HG02623 (cell line): ENCODE results near the gene CDK12.

ENCODE experiments used
- ATAC-seq: cut with Tn5 transposase; IDR thresholded peaks from one replicate; pipeline ENCODE4 v1.9.1; 2021; ENCODE audit warnings: moderate library complexity; ENCODE audit not compliant: unreplicated experiment

Gene CDK12

DNA sequence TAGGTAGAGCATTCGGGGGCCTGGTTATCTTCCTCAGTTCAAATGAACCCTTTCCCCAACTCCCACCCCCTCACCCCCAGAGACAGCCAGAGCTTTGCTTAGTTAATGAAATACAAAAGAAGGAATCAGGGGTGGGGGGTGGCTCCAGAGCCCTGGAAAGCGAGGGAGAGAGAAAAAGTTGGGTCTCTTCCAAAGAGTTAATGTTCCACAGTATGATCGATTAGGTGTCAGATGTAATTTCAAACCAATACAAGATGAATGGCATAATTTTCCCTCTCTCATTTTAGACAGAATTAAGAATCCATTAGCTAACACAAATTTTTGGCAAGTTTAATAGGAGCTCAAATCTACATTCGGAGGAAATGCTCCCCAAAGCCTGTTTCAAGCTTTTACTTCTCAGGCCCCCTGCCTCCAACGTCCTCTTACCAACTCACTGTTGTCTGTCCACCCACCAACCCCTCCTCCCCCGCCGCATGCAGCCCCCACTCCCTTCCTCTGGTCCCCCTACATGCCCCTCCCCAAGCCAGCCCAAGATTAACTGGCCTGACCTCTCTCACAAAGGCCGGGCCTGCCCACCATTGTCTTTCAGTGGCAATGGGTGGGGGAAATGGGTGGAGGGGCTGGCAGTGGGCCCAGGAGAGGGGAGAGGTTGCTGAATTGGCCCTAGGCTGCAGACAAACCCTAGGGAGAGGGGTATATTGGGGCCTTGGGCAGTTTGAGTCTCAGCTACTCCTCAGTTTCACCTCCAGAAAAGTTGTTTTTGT lies 118.2 kb downstream of the CDK12 start:
- no peak for ATAC-seq

DNA sequence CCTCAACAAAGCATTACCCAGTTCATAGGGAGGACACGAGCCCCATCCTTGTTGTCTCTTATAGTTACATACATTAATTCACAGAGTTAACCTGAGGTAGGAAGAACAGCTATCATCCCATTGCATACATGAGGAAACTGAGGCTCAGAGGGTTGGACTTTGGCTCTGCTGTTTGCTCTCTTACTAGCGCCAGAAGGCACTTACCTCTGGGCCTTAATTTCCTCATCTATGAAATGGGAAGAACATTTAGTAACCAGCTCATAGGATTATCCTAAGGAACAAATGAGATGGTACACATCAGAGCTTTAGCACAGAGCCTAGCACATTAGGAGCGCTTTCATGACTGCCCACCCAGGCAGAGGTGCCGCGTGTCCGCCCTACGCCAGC lies 118.8 kb downstream of the CDK12 start:
- ATAC-seq: no peak

DNA sequence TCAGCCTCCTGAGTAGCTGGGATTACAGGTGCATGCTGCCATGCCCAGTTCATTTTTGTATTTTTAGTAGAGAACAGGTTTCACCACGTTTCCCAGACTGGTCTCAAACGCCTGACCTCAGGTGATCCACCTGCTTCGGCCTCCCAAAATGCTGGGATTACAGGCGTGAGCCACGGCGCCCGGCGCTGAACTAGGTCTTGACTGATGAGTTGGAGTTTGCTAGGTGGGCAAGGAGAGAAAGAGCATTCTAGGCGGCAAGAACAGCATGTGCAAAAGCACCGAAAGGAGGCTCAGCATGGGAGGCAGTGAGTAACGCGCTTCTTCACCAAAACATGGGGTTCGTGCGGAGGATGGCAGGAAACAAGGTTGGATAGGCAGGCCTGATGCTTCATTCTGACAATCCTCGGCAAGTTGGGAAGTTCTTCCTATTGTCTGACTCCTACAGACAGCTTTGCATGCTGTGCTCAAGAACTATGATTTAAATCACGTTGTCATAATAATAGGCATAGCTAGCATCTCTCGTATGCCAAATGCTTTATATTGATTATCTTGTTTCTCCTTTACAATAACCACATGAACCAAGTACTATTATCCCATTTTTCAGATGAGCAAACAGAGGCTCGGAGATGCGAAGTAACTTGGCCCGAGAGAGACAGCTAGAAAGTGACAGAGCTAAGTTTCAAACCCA lies 119.9 kb downstream of the CDK12 start:
- no peak for ATAC-seq

DNA sequence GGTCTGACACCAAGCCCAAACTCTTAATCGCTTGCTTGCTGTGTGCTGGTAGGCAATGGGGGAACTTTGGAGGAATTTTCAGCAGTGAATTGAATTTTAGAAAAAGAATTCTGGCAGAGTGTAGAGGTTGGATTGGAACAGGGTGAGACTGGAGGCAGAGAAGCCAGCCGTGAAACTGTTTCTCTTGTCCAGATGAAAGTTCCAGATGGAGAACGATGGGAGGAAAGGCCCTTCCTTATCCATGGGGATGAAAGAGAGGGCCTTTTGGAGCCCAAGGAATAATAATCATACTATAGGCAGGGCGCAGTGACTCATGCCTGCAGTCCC lies 120.4 kb downstream of the CDK12 start:
- ATAC-seq: no peak

DNA sequence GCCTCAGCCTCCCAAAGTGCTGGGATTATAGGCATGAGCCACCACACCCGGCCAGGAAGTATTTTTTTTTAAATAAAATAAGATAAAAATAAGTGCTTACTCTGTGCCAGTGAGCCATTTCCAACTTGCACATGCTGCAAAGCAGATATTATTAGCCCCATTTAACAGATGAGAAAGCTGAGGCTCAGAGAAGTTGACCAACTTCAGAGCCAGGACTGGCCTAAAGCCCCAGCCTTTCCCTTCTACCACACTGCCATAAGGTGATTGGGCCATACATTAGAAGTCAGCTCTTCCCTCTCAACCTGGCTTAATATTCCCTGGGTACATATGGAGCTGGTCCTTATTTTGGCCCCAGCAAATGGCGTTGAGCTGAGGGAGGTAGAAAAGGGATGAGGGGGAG lies 121.4 kb downstream of the CDK12 start:
- no peak for ATAC-seq
